Measurements from ENCODE around the gene UBR4. TPM values are rescaled to one million over a fixed set of nuclear protein-coding genes. Genes with fewer than 3 reads are reported as not detected.
"Not testable (repeated sequence)": the region's sequence is repeated elsewhere in the genome, so short reads cannot be mapped to it uniquely, and the experiment has no call there.

The UBR4 gene
- total and polyA plus RNA-seq, 12 donors, result 60.0 to 115 (median 90.6) TPM

- peaks cover 0 to 24% (median 8%) of the 10 kb centered on the region in 9 donors for H3K4me1 ChIP-seq
- no peaks in the 10 kb centered on the region for H3K9me3 ChIP-seq
- intact Hi-C loops (cut with DNase I), result no loop called here
- peaks cover 0 to 100% (median 52%) of the 10 kb centered on the region in 9 donors for H3K36me3 ChIP-seq
- DNase-seq (peak in 1 of 2 donors; percentile 13), ATAC-seq (peak in 6 of 8 donors; percentile 53 to 84 (median 58))
- 60 to 61% methylated on average over 7 of the region's 7 CpGs for WGBS, 2 donors
- no peaks in the 10 kb centered on the region for H3K27me3 ChIP-seq
- H3K27ac ChIP-seq, result peak overlapping the region in 1 of 10 donors; percentile 25
- H3K4me3 ChIP-seq, result no peak overlapping the region
- TF ChIP-seq CTCF (IDR thresholded peaks at IDR 0.05), result no peak
These were observed 10.9 kb upstream of the UBR4 start for GRCh38 chr1:19220991-19221390.

GRCh38 chr1:19220080-19220846 lies 10.2 kb upstream of the UBR4 start:
- 81 to 90% methylated on average over 8 of the region's 8 CpGs for WGBS, 2 donors
- no peak for TF ChIP-seq CTCF (IDR thresholded peaks at IDR 0.05)
- Histone ChIP-seq H3K9me3 (no peaks in the 10 kb centered on the region), H3K27me3 (no peaks in the 10 kb centered on the region), H3K27ac (peak overlapping the region in 6 of 10 donors; percentile 2 to 40 (median 23)), H3K36me3 (peaks cover 0 to 100% (median 45%) of the 10 kb centered on the region in 9 donors), H3K4me1 (peaks cover 0 to 26% (median 8%) of the 10 kb centered on the region in 9 donors), H3K4me3 (no peak overlapping the region)
- intact Hi-C loops (cut with DNase I), result no loop called here
- no peak for DNase-seq
- ATAC-seq, result no peak

- Histone ChIP-seq H3K36me3 (peaks cover 0 to 100% (median 37%) of the 10 kb centered on the region in 9 donors), H3K4me1 (peaks cover 0 to 32% (median 8%) of the 10 kb centered on the region in 9 donors), H3K27ac (peak overlapping the region in 1 of 10 donors; percentile 10)
These were observed 9.4 kb upstream of the UBR4 start for GRCh38 chr1:19219451-19219850.

GRCh38 chr1:19216585-19216984 lies 6.5 kb upstream of the UBR4 start:
- Histone ChIP-seq H3K4me1 (peaks cover 2 to 49% (median 23%) of the 10 kb centered on the region in 9 donors), H3K36me3 (peaks cover 0 to 85% (median 10%) of the 10 kb centered on the region in 9 donors)
- not testable (repeated sequence) for H3K9me3 ChIP-seq, H3K4me3 ChIP-seq, DNase-seq, ATAC-seq, H3K27me3 ChIP-seq, H3K27ac ChIP-seq
- WGBS, 2 donors, result 98% methylated on average over 4 of the region's 4 CpGs
- intact Hi-C loops (cut with DNase I), result loop anchor here in 1 of 10 donors (10.0 kb wide), 1 partner anchor 378 kb away; a partner anchor contains a TSS

More at GRCh38 chr1:19219451-19219850, 9.4 kb upstream of the UBR4 start:
- TF ChIP-seq CTCF (IDR thresholded peaks at IDR 0.05), result no peak
- intact Hi-C loops (cut with DNase I), result loop anchor here in 1 of 10 donors (10.0 kb wide), 1 partner anchor 375 kb away; a partner anchor contains a TSS
- Histone ChIP-seq H3K9me3 (no peaks in the 10 kb centered on the region), H3K4me3 (no peak overlapping the region), H3K27me3 (no peaks in the 10 kb centered on the region)
- ATAC-seq (no peak), DNase-seq (no peak)
- WGBS, 2 donors, result 80 to 87% methylated on average over 7 of the region's 7 CpGs

All from heart right ventricle (tissue), 16 donors.